Astrocyte of the spinal cord (primary cell): ENCODE data around the gene ELL2.

ENCODE experiments used
- DNase-seq: peaks from one replicate; pipeline ENCODE4 v3.0.0; 2011; ENCODE audit warnings: low read depth, low spot score
- H3K4me3 ChIP-seq: 2 replicates; pipeline ENCODE4 v1.5.1; 2011; ENCODE audit warnings: low read depth, mild to moderate bottlenecking, low read length, moderate library complexity
- CTCF ChIP-seq: IDR thresholded peaks from 2 replicates; pipeline ENCODE4 v1.5.1; 2012; ENCODE audit warnings: low read depth, mild to moderate bottlenecking, low read length, inconsistent platforms
- in situ Hi-C: cut with HindIII; loops from 2 replicates; pipeline ENCODE4 v1.10.0; 2017; ENCODE audit warnings: low sequenced_read_pairs

Gene ELL2

GRCh38 chr5:95985249-95985648 lies 23.6 kb upstream of the ELL2 start:
- TF ChIP-seq CTCF, result no peak
- no peak for DNase-seq
- in situ Hi-C loops, result no loop called here
- H3K4me3 ChIP-seq, result no peak overlapping the region

- peak; percentile 60 for DNase-seq
Measured at GRCh38 chr5:95984287-95984938, 22.8 kb upstream of the ELL2 start.

DNA sequence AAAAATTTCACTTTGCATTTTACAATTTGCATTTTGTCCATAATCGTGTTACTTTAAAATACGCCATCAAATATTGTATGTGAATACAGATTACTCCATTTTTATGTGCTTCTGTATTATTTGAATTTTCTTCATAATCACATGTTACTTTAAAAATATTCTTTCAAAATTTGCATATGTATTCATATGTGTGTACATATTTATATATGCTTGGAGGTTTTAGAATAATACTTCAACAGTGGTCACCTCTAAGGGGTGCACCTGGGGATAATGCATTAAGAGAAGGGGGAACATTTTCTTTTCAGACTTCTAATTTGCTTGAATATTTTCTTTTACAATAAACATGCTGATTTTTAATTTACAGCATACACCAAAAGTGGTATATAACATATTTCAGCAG lies 21.9 kb upstream of the ELL2 start:
- DNase-seq, result no peak
- no peak for TF ChIP-seq CTCF
- in situ Hi-C loops, result no loop called here
- H3K4me3 ChIP-seq, result no peak overlapping the region

More at GRCh38 chr5:95984287-95984938, 22.8 kb upstream of the ELL2 start:
- in situ Hi-C loops, result no loop called here
- no peak overlapping the region for H3K4me3 ChIP-seq
- no peak for TF ChIP-seq CTCF

DNA sequence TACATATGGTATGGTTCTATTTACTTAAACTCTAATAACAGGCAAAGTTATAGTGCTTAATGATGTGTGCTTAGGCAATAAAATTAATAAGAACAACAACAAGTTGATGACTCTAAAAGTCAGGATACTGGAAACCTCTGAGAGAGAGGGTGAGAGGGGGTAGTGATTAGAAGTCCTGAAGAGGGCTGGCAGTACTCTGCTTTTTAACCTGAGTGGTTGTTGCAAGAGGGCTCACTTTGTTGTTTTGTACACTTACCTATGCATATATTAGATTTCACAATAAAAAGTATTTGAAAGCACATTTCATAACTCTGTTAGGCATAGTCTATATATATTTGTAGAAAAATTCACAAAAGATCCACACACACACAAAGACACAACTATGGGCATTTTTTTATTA lies 21.4 kb upstream of the ELL2 start:
- no peak for DNase-seq
- in situ Hi-C loops, result no loop called here
- TF ChIP-seq CTCF, result no peak
- H3K4me3 ChIP-seq, result no peak overlapping the region

DNA sequence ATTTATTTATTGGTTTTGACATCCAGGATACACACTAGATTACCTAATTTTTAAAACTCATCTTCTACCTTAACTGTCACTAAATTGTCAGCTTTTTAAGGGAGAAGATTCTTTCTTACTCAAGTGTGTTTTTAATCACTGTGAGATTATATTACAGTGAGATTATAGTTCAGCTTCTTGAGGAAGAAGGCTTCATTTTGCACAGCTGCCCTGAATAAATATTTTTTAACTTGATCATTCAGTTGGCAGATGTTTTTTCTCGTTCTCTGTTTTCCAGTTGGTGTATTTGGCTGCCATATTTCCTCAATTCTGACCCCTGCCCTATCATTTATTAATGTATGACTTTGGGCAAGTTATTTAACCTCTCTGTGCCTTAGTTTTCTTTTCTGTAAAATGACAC lies 15.0 kb upstream of the ELL2 start:
- H3K4me3 ChIP-seq, result no peak overlapping the region
- no peak for DNase-seq
- in situ Hi-C loops, result no loop called here
- TF ChIP-seq CTCF, result no peak

DNA sequence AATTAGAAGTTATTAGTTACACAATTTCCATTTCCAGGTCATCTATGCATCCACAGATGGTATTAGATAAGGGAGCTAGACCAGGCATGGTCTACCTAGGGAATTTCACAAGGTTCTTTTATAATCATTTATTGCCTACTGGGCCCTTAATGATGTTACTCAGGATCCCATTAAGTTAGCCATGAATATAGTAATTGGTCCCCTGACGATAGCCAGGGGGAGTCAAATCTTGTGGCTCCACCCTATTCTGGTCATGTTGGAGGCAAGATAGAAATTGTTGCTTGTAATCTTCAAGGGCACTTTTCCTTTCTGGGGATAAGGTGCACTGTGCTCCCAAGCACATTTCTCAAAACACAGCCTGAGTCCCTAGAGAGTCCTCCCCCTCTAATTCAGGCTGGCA lies 14.1 kb upstream of the ELL2 start:
- in situ Hi-C loops, result no loop called here
- no peak for DNase-seq
- TF ChIP-seq CTCF, result no peak
- no peak overlapping the region for H3K4me3 ChIP-seq
